ENCODE measurements around the gene ZEB1.

Gene ZEB1

GRCh38 chr10:31557854-31558253 is 238.8 kb downstream of the ZEB1 start:
- TF ChIP-seq FOXM1 (IDR thresholded peaks at IDR 0.05; ENCODE audit: borderline replicate concordance, low read depth) = no peak
- TF ChIP-seq TAF1 (IDR thresholded peaks at IDR 0.05; ENCODE audit: low read depth) = no peak
- no peak for TF ChIP-seq USF1 (IDR thresholded peaks at IDR 0.05)
- no peak for TF ChIP-seq EGR1 (IDR thresholded peaks at IDR 0.05)
- no peak for TF ChIP-seq NFIC (IDR thresholded peaks at IDR 0.05)
- TF ChIP-seq EP300 (IDR thresholded peaks at IDR 0.05; ENCODE audit: borderline replicate concordance) = no peak
- TF ChIP-seq, protein P1, sequence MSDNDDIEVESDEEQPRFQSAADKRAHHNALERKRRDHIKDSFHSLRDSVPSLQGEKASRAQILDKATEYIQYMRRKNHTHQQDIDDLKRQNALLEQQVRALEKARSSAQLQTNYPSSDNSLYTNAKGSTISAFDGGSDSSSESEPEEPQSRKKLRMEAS (IDR thresholded peaks at IDR 0.05) = no peak
- no peak for TF ChIP-seq REST (IDR thresholded peaks at IDR 0.05; ENCODE audit: low read depth)
- TF ChIP-seq CEBPB (IDR thresholded peaks at IDR 0.05) = no peak
- no peak for TF ChIP-seq TEAD4 (IDR thresholded peaks at IDR 0.05)
- TF ChIP-seq TCF12 (IDR thresholded peaks at IDR 0.05; ENCODE audit: low read depth) = no peak
- no peak for TF ChIP-seq YY1 (IDR thresholded peaks at IDR 0.05; ENCODE audit: low read depth)
- TF ChIP-seq CREB1 (IDR thresholded peaks at IDR 0.05; ENCODE audit: low read depth) = no peak
- no peak for TF ChIP-seq RAD21 (IDR thresholded peaks at IDR 0.05; ENCODE audit: low read depth)
- no peak for TF ChIP-seq ZBTB7A (IDR thresholded peaks at IDR 0.05; ENCODE audit: low read depth)

DNA sequence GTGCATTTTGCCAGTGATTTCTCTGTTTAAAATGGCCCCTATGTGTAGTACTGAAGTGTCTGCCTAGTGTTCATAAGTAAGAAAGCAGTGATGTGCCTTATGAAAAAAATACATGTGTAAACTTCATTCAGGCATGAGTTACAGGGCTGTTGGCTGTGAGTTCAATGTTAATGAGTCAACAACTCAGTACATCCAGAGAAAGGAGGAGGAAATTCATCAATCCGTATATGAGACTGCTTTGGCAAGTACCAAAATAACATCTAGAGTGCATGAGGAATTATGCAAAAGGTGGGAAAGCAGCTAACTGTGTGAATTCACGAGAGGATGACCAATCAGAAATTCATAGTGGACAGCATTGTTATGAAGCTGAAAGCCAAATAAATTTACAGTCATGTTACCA is 255.6 kb downstream of the ZEB1 start:
- TF ChIP-seq CREB1 (IDR thresholded peaks at IDR 0.05; ENCODE audit: low read depth) = no peak
- no peak for TF ChIP-seq FOXM1 (IDR thresholded peaks at IDR 0.05; ENCODE audit: borderline replicate concordance, low read depth)
- TF ChIP-seq CEBPB (IDR thresholded peaks at IDR 0.05) = no peak
- no peak for TF ChIP-seq REST (IDR thresholded peaks at IDR 0.05; ENCODE audit: low read depth)
- TF ChIP-seq EP300 (IDR thresholded peaks at IDR 0.05; ENCODE audit: borderline replicate concordance) = no peak
- no peak for TF ChIP-seq TAF1 (IDR thresholded peaks at IDR 0.05; ENCODE audit: low read depth)
- TF ChIP-seq TEAD4 (IDR thresholded peaks at IDR 0.05) = no peak
- no peak for TF ChIP-seq YY1 (IDR thresholded peaks at IDR 0.05; ENCODE audit: low read depth)
- no peak for TF ChIP-seq EGR1 (IDR thresholded peaks at IDR 0.05)
- TF ChIP-seq ZBTB7A (IDR thresholded peaks at IDR 0.05; ENCODE audit: low read depth) = no peak
- TF ChIP-seq NFIC (IDR thresholded peaks at IDR 0.05) = no peak
- TF ChIP-seq USF1 (IDR thresholded peaks at IDR 0.05) = no peak

DNA sequence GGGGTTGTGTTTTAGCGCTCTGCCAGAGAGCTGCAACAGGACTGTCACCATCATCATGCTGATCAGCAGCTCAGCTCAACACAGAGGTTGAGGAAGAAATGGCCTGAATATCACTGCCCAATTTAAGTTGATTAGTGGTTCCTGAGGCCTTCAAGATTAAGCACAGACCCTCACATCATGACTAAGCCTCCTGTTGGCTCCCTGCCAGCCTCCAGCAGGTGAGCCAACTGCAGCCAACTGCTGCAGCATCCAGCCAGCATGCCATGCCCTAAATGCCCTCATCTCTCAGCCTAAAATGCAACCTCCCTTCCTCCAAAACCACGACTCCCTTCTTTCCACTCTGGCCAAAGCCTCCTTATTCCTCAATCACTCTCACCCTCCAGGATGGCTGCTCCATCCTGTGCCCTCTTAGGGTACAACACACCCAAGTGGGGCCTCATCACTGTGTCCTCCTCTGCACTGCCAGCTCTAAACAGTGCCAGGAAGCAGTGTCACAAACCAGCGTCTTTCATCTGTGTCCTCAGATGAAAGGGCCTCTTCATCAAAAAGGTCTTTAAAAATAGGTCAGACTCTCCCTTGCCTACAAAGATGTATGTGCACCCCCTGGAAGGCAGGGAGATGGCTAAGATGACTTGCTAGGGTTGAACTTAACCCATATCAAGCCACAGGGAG is 259.3 kb downstream of the ZEB1 start:
- TF ChIP-seq TCF12 (IDR thresholded peaks at IDR 0.05; ENCODE audit: low read depth) (no peak), NFIC (IDR thresholded peaks at IDR 0.05) (peak; percentile 43; the same call in 1 of the 2 replicates)

DNA sequence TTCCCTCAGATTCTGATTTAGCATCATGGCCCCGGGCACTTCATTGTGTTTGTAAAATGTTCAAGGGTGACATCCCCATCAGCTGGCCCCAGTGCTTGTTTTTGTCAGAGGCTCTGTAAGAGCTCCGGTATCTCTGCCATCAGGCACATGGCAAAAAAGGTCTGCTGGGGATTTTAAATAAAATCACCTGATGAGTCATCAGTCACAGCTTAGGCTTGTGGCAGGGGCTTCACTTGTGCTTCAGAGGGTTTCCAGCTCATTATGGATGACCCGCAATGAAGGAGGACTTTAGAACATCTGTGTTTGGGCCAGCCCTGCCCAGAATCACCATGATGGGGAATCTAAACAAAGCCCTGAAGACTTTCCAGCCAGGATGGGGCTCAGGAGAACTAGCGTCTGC is 259.9 kb downstream of the ZEB1 start:
- TF ChIP-seq NFIC (IDR thresholded peaks at IDR 0.05) (no peak), CEBPB (IDR thresholded peaks at IDR 0.05) (no peak), RAD21 (IDR thresholded peaks at IDR 0.05; ENCODE audit: low read depth) (no peak), YY1 (IDR thresholded peaks at IDR 0.05; ENCODE audit: low read depth) (no peak), REST (IDR thresholded peaks at IDR 0.05; ENCODE audit: low read depth) (no peak), EGR1 (IDR thresholded peaks at IDR 0.05) (no peak), FOXM1 (IDR thresholded peaks at IDR 0.05; ENCODE audit: borderline replicate concordance, low read depth) (no peak), TEAD4 (IDR thresholded peaks at IDR 0.05) (no peak), ZBTB7A (IDR thresholded peaks at IDR 0.05; ENCODE audit: low read depth) (no peak), TAF1 (IDR thresholded peaks at IDR 0.05; ENCODE audit: low read depth) (no peak), EP300 (IDR thresholded peaks at IDR 0.05; ENCODE audit: borderline replicate concordance) (no peak)
